GM21381 (cell line): ENCODE measurements around the gene COX4I1.

ENCODE experiments used
- ATAC-seq: cut with Tn5 transposase; IDR thresholded peaks from one replicate; pipeline ENCODE4 v1.9.1; 2021; ENCODE audit warnings: mild to moderate bottlenecking, moderate library complexity; ENCODE audit not compliant: unreplicated experiment

Gene COX4I1

DNA sequence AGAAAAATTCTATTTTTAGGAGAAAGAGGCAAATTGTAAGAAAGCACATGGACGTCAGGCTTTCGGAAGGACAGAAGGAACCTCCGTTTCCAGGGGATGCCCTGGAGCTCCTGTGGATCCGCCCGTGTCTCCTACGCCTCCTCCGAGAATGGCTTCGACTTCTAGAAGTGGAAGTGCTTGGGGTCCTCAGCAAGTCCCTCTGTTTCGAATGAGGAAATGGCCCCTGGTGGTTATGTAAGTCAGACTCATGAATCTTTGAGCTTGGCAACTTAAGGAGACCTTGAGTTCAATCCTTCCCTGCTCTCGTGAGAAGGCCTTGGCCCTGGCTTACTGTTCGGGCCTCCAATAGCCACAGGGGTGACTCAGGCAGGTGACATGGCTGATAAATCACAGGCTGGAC is 38.9 kb downstream of the COX4I1 start:
- no peak for ATAC-seq

DNA sequence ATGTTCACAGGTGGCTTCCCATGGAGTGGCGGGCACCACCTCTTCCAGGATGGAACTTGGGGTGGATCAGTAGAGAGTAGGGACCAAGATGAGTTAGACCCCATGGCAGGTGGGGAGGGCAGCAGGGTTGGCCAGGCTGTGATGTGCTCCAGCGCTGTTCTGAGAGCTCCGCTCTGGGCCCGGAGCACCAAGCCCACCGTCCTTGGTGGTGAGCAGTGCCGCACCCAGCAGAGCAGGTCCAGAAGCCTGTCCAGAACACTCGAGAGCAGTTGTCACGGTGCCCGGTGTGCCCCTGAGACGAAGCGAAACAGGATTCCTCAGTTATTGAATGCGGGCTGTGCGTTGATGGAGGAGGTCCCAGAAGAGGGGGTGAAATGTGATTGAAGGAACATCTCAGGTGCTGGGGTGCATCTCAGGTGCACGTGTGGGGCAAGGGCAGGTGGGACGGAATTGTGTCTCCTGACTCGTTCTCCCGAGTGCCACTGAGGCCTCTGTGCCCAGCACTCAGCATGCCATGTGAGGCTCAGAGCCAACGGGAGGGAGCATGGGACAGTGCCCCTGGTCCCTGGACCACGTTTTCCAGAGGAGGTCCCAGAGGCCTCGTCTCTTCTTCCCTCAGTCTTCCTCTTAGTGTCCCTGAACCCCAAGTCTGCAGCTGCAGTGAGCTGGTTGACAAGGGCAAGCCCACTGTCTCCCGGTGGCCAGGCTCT is 39.5 kb downstream of the COX4I1 start:
- no peak for ATAC-seq

DNA sequence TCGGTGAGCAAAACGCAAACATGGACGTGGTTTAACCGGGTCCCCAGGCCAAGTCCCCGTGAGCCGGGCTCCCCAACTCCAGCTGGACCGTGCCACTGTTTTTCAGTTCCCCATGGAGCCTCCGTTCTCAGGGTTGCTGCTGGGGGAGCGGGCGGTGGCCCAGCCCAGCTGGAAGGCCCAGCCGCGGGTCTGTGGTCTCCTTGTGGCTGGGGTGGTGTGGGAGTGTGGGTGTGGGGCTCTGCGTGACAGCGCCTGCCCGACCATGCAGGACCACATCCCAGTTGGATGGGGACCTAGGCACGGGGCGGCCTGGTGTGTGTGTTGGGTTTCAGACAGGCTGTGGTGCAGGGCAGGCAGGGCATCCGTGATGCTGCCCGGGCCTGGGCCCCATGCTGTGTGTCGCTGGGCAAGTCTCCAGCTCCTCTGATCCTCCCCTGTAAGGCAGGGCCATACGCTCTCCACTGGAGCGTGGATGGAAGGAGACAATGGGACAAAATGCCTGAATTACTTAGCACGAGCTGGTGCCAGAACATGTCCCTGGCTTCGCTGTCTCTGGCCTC is 40.3 kb downstream of the COX4I1 start:
- ATAC-seq, result no peak

GRCh38 chr16:85840395-85840794 is 40.9 kb downstream of the COX4I1 start:
- ATAC-seq, result no peak

- no peak for ATAC-seq
Observed at GRCh38 chr16:85840801-85841200, 41.3 kb downstream of the COX4I1 start.

GRCh38 chr16:85842435-85842834 is 42.9 kb downstream of the COX4I1 start:
- ATAC-seq, result no peak

DNA sequence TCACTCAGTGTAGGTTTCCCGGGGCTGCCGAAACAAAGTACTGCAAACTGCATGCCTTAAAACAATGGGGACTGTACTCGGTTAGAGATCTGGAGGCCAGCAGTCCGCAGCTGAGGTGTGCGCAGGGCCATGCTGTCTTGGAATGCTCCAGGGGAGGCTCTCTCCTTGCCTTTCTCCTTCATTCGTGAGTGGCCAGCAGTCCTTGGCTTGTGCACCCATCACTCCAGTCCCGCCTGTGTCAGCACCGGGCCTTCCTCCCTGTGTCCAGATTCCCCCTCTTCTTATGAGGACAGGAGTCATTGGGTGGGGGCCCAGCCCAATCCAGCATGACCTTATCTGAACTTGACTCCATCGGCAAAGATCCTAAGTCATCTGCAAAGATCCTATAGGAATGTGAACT is 43.4 kb downstream of the COX4I1 start:
- no peak for ATAC-seq

GRCh38 chr16:85843471-85844168 is 44.1 kb downstream of the COX4I1 start:
- no peak for ATAC-seq

DNA sequence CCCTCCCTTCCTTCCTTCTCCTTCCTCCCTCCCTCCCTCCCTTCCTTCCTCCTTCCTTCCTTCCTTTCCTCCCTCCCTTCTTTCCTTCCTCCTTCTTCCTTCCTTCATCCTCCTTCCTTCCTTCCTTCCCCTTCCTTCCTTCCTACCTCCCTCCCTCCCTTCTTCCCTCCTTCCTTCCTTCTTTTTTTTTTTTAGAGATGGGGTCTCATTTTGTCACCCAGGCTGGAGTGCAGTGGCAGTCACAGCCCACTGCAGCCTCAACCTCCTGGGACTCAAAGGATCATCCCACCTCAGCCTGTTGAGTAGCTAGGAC is 44.6 kb downstream of the COX4I1 start:
- no peak for ATAC-seq

DNA sequence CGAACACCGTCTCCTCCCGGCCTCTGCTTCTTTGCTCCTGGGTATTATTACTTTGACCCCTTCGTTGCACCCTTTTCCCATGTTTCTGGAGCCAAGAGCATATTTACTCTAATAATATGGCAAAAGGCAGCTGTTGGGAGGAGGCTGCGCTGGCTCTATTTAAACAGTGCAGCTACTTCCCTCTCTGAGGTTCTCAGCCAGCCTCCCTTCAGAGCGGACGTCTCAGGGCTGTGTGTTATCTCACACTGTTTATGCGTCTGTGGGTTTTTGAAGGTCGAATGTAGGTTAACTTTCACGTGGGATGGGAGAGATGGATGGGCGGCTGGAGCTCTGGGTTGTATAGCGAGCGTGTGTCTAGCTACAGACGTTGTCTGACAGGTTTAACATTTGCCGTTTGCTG is 45.3 kb downstream of the COX4I1 start:
- ATAC-seq, result no peak

- no peak for ATAC-seq
Observed at GRCh38 chr16:85845266-85845665, 45.8 kb downstream of the COX4I1 start.

GRCh38 chr16:85846461-85846860 is 47.0 kb downstream of the COX4I1 start:
- no peak for ATAC-seq

- no peak for ATAC-seq
Observed at GRCh38 chr16:85847036-85847435, 47.5 kb downstream of the COX4I1 start.

DNA sequence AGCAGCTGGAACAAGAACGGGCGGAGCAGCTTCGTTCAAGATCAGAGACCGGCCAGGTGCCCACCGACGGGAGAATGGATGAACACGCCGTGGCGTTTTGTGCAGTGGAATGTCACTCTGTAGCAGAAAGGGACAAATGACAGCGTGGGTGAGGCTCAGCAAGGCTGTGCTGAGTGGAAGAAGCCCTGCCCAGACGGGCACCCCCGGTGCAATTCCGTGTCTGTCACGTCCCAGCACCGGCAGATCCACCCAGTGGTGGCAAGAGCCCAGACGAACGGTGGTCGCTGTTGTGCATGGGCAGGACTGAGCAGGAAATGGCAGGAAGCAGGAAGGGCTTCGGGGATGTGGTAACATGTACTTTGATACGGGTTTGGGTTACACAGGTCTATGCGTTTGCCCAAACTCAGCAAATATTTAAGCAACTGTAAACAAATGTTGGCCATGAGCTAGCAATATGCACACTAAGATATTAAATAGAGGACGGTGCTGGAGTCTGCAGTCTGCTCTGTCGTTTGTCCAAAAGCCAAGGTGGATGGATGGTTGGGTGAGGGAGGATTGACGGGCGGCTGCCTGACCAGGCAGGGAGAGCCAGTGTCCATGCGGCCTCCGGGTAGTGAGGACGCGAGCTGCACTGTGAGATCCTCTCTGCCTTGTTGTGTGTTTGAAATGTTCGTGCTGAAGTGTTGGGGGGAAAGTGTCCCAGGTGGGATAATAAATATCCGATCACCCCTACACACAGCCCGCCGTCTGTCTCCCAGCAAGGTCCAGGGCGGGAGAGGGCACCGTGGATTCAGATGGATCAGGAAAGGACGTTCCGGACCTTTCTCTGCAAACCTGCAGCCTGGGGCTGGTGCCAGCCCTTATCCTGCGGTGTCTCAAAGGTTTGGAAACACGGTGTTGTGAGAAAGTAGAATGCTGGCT is 48.4 kb downstream of the COX4I1 start:
- no peak for ATAC-seq

DNA sequence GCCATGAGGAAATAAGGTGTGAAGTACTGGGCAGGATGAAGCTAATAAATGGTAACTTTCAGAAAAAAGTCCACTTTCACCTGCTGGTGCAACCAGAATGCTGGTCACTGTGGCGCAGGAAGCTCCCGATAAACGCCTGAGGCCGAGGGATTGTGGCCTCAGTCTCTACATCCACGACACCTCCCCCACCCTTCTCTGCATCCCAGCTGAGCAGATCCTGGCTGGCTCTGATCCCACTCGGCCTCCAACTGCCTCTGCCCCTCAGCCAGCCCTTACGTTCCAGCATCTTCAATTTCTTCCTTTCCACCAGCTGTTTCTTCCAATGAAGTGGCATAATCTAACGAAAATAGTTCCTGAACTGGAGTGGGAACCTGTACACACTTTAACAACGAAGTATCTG is 49.5 kb downstream of the COX4I1 start:
- ATAC-seq, result no peak

- no peak for ATAC-seq
Observed at GRCh38 chr16:85849388-85849787, 49.9 kb downstream of the COX4I1 start.

DNA sequence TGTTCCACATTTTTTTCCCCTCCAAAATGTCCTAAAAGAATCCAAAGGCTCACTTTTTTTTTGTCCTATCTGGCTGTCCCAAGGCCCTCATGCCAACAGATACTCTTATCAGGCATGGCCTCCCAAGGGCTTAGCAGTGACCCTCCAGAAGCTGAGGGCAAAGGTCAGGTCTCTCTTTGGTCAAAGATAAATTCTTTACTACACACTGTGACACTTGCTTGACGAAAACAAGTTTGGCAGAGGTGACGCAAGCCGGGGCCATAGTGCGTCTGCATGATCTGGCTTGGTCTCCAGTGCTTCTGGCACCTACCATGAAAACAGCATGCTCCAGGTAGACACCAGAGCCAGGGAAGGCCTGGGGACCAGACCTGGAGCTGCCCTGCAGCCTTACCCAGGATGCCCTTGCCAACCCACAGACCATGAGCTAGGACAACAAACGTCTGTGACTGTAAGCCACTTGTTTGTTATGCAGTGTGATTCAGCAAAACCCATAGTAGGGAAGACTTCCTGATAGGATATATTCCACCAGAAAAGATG is 50.9 kb downstream of the COX4I1 start:
- no peak for ATAC-seq

DNA sequence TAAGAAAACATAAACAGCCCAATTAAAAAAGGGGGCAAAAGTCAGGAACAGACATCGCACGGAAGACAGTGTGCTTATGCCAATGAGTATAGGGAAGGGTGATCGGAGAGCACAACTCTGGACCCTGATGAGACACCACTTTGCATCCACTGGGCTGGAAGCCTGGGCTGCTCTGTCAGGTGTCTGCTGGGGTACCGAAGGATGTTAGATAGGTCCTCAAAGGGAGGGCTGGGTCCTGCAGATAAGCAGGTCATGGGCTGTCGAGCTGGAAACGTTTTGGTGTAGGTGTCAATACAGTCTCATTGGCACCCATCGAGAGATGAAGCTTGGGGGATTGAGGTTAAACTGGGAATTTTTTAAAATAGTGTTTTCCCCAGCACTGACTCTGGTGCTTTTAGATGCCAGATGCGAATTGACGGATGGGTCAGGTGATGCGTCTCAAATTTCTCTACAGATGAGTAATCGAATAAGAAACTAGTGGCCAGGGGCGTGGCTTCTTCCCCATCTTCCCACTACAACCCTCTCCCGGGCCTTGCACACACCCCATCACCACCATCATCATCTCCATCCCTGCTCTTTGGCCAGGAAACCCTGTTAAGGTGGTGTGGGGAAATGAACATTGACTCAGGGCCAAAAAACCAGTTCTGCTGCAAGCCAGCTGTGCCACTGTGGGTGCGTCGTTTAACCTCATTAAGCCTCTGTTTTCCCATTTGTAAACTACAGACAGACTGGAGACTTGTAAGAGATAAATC is 51.7 kb downstream of the COX4I1 start:
- no peak for ATAC-seq

DNA sequence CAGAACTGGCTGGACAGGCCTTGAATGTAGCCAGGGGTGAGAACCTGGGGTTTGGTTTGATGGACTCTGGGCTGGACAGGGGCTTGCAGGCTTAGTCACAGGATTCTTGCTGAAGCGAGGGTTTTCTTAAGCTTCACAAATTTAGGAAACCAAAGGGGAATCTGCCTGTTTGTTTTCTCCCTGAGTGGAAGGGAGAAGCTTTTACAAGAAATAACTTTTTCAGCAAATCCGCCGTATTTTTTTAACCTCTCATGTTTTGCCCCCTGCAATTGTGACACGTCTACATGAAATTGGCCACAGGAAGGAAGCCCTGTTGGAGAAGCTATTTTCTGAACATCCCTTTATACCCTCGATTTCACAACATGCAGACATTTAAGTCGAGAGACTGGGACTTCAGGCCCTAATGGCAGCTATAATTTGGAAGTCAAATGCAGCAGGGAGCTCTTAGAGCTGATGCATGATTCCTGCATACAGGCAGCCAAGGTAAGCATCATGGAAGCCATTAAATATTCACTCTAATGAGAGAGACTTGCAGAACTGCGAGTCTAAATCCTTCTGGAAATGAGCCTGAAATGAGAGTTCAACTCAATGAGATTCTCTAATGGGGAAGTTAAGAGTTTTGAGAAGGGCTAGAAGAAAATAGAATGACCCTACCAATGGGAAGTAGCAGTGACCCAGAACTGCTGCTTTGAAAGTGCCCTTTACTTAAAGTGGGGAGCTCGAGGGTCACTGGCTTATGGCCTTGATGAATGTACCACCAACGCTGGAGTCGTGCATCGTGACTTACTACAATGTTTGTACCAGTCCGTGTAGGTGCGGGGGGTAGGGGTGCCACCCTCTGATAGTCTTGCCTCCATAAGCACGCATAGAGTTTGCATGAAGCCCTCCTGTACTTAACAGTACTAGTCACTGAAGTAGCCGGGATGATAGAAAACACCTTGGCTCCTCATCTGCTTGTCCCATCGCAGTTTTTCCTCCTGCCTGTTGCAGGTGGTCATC is 54.4 kb downstream of the COX4I1 start:
- no peak for ATAC-seq
